OCI-LY7 (cell line): ENCODE results near the gene OXA1L.

Experiments used
- CTCF ChIP-seq: fragments of 200-600 bp; sonication (generic); conservative IDR thresholded peaks from 2 replicates; pipeline ENCODE4 v1.5.1; 2014; ENCODE audit warnings: mild to moderate bottlenecking, antibody characterized with exemption, low read length, moderate library complexity, mixed read lengths
- EZH2phosphoT487 ChIP-seq: fragments of 200-600 bp; sonication (generic); IDR thresholded peaks from 2 replicates; pipeline ENCODE4 v1.6.1; 2018; ENCODE audit warnings: low read depth, borderline replicate concordance, mild to moderate bottlenecking, mixed run types, antibody characterized with exemption, low read length, moderate library complexity, mixed read lengths

GRCh38 chr14:22781301-22781991, 15.0 kb downstream of the OXA1L start:
- TF ChIP-seq CTCF: no peak
- TF ChIP-seq EZH2phosphoT487: no peak
